HG02938 (cell line): ENCODE measurements around the gene BANP.
"Not testable (repeated sequence)": the region's sequence is repeated elsewhere in the genome, so short reads cannot be mapped to it uniquely, and the experiment has no call there.

ENCODE experiments used
- ATAC-seq: cut with Tn5 transposase; IDR thresholded peaks from one replicate; pipeline ENCODE4 v1.9.1; 2021; ENCODE audit warnings: mild to moderate bottlenecking, moderate library complexity; ENCODE audit not compliant: unreplicated experiment

BANP gene

DNA sequence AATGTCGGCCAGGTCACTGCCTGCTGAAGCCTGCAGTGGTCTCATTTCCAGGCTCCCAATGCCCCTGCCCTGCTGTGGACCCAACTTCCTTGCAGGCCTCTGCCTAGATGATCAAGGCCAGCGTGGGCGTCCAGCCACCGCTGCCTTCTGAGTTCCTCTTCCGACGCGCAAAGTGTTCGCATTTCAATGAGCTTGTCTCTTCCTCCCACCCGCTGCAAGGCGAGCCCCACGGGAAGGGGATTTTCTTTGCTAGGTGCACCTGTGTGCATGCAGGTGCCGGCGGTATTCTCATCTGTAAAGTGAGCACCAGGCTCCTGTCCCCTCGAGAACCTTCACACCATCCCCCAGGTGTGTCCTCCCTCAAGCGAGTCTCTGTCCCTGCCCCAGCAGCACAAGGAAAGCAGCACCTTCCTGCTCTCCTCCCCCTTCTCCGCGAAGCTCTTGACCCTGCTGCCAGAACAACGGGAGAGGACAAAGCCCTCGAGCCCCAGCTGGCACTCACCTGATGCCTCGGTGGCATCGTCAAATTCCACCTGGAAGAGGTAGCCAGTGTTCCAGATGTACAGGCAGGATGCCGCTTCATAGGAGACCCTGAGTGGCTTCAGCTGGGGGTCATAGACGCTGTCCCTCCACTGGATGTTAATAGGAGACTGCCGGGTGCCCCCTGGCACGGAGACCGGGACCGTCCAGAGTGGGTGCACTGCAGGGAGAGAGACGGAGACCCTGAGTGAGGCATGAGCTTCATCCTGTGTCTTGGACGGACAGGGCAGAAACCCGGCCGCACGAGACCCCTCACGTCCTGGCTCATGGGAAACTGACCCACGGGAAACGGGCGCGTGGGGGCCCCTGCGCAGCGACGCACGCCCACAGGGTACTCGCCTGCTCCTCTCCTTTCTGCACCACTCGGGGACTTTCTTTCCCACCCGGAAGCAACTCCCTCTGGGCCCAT is 24.7 kb upstream of the BANP start:
- ATAC-seq = no peak

DNA sequence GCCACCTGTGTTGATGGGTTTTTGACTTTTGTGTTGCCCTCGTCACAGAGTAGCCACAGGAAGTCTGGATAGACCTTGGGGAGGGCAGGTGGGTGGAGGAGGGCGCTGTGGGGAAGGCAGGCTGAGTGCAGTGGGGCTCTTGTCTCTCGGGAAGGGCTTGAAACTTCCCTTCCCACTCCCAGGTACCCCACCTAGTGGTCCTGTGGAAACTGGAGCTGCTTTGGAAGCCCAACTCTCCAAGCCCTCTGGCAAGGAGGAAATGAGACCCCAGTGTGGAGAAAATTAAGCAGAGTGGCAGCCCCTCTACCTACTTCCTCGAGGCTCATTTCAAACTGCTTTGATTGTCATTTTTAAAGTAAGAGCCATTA is 24.1 kb upstream of the BANP start:
- ATAC-seq = no peak

DNA sequence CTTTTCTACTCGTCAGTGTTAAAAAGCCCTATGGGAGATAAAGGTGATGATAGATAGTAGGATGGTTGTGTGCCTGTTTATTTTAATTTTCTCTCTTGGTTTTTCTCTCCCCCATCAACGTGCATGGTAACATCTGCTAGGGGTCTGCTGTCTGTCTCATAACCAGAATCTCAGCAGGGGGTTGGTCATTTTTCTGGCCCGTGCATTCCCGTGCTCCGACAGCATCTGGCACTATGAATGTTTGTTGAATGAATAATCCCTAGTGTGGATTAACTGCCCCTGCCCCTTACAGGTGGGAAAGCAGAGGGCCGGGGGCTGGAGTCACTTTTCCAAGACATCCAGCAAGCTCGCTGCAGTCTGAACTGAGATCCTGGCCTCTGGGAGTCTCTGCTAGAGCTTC is 21.2 kb upstream of the BANP start:
- no peak for ATAC-seq

DNA sequence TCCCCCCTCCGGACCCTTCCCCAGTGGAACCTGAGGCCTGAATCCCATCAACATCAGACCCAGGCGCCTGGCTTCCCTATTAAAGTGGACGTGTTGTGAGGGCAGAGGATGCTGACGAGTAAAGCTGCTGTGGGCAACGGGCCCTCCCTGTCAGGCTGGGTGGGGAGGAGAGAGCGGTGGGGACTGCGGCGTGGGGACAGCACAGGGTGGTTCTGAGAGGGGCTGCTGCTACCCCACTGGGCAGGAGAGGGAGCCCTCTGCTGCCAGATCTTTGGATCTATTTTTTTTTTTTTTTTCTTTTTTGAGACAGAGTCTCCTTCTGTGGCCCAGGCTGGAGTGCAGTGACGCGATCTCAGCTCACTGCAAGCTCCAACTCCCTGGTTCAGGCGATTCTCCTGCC is 20.8 kb upstream of the BANP start:
- no peak for ATAC-seq

DNA sequence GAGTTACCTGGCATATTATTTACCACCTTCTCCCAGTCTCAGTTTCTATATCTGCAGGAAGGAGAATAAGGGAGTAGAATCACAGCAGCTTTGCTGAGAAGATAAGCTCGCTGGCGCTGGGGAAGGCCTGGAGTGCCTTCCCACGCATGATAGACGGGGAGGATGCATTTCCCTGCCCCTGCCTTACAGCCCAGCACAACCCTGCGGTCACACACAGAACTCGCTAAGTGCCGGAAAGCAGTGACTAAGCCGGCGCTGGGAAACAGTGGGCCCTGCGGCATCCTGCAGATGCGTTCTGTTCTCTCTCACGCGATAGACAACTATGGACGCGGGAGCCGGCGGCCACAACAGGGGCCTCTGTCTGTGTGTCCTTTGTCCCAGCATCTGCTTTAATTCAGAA is 19.7 kb upstream of the BANP start:
- ATAC-seq = no peak

DNA sequence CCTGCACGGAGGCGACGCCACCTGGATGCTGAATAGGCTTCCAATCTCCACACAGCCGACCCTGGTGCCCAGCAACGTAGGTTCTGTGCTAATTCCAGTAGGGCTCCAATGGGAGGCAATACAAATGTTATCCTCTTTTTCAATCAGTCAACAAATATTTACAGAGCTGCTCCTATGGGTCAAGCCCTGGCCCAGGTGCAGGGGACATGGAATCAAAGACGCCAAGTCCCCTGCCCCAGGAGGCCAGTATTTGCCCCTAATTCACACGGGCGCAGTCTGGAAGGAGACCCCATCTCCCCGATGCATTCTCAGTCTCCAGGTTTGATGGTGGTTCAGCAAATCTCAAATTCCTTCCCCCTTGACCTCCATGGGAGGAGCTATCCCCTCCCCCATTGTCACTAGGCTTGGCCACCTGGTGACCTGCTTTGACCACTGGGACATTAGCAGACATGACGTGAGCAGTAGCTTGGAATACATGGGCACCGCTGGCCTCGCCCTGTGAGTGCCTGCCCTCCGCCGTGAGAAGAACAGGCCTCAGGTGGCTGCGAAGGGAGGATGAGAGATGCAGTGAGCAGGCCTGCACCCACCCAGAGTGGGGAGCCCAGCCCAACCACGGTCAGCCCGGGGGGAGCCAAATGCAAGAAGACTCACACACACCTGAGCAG is 18.6 kb upstream of the BANP start:
- ATAC-seq = not testable (repeated sequence)

DNA sequence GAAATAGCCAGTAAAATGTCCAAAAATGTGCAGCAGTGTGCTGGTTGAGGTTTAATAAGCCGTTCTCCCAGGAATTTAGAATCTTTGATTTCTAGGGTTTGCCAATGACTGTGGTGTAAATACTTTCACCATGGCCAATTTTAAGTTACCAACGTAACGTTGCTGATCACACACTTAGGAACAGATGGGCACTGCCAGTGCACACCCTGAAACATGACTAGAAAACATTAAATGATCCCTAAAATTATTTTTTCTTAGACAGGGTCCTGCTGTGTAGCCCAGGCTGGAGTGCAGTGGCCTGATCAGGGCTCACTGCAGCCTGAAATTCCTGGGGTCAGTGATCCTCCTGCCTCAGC is 18.1 kb upstream of the BANP start:
- no peak for ATAC-seq

DNA sequence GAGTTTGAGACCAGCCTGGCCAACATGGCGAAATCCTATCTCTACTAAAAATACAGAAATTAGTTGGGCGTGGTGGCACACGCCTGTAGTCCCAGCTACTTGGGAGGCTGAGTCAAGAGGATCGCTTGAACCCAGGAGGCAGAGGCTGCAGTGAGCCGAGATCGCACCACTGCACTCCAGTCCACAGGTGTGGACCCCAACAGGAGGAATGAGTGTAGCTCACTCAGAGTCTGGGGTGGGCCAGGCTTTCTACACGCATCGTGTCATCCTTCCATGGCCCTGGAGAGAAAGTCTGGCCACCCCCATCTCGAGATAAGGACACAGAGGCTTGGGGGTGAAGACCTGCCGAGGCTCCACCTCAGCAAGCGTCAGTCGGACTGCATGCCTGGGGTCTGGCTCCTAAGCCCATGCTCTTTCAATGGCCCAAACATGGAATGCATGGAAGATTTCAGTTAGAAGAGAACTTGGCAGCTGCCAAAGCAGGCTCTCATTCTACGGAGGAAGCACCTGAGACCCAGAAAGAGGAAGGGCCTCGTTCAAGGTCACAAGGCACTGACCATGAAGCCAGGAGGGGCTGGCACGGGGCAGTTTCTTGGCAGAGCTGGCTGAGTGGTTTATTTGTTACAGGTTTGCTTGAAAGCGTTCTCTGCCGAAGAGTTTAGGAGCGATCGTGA is 16.3 kb upstream of the BANP start:
- not testable (repeated sequence) for ATAC-seq

DNA sequence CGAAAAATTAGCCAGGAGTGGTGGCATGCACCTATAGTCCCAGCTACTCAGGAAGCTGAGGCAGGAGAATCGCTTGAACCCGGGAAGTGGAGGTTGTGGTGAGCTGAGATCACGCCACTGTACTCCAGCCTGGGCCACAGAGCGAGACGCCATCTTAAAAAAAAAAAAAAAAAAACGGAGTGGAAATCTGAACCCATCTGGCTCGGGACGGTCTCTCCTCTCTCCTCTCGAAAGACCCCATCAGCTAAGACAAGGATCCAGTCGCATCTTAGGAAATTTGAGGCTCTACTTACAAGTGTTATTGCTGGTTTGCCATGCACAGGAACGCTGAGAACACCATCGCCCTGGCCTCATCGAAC is 15.2 kb upstream of the BANP start:
- ATAC-seq = not testable (repeated sequence)

DNA sequence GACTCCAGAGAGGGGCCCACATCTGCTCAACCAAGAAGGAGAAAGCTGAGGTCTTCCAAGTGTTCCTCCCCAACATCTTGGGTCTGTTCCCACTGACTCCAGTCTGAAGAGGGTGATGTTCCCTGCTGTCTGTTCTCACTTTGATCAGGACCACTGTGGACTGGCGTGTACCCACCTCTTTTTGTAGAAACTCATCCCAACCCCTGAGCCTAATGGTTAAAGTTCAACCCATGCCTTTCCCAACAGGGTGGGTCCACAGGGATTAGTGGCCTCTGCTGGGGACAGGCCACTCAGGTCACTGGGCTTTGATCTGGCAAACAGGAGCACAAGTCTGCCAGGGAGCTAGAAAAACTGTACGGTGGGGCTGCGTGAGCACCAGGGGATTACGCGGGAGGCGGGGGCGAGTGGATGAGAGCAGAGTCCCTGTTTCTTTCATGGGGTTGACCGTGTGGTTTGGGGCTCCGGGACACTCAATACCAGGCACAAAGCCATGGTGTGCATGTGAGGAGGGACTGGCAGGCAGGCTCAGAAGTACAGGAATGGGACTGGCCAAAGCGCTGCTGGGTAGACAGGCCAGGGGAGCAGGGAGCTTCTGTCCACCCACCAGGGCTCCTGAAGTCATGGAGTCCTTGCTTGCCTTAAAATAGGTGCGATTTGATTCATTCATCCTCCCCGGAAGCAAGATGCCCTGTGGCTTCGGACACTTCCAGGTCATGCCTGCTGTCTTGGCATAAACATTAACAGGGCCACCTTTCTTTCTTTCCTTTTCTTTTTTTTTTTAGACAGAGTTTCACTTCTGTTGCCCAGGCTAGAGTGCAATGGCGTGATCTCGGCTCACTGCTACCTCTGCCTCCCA is 14.6 kb upstream of the BANP start, which contains the start of gene CA5A:
Gene CA5A (minus strand): TSS at position 155 of the 856 bp plus-strand sequence. CDS start 79 bp downstream, at position 76.
- no peak for ATAC-seq

DNA sequence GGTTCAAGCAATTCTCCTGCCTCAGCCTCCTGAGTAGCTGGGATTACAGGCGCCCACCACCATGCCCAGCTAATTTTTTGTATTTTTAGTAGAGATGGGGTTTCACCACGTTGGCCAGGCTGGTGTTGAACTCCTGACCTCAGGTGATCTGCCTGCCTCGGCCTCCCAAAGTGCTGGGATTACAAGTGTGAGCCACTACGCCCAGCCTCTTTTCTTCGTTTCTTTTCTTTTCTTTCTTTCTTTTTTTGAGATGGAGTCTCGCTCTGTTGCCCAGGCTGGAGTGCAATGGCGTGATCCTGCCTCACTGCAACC is 14.0 kb upstream of the BANP start:
- not testable (repeated sequence) for ATAC-seq

DNA sequence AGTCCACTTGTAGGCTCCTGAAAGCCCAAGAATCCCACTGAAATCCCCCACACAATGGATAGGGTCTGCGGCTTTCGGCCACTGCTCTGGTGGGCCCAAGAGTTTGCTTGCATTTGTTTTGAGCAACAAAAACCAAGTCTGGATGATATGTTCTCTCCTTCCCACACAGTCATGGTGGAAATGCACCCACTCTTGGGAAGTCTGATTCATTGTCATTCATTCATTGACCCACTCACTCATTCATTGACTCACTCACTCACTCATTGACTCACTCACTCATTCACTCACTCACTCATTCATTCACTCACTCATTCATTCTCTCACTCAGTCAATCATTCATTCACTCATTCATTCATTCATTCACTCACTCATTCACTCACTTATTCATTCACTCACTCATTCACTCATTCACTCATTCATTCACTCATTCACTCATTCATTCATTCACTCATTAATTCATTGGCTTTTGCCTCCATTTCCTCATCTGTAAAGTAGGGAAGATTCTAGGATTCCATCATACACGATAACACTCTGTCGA is 12.8 kb upstream of the BANP start:
- ATAC-seq = no peak

DNA sequence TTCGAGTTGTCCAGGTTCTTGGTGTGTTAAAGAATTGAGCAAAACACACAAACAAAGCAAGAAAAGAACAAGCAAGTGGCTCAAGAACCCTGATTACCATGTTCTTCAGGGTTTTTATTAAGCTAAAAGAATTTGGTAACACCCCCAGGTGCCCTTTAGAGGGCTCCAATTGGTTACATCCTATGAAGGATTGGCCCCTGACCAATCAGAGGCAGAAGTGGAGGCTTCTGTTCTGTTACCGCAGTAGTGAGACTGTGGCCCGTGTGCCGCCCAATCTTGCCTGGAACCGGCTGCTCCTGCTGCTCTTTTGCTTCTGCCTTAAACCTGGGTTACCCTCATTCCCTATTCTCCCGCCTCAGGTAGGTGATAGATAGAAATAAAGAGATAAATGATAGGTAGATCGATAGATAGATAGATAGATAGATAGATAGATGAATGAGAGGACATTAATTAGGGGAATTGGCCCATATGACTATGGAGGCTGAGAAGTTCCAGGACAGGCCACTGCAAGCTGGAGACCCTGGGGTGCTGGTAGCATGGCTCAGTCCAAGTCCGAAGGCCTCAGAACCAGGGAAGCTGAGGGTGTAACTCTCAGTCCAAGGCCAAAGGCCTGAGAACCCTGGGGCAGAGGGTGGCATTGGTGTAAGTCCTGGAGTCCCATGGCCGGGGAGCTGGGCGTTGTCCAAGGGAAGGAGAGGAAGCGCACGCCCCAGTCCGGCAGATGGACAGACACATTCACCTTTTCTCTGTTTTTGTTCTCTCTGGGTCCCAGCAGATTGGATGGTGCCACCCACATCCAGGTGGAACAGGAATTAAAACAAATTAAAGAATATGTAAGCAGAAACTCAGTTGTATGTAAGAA is 11.4 kb upstream of the BANP start:
- no peak for ATAC-seq

DNA sequence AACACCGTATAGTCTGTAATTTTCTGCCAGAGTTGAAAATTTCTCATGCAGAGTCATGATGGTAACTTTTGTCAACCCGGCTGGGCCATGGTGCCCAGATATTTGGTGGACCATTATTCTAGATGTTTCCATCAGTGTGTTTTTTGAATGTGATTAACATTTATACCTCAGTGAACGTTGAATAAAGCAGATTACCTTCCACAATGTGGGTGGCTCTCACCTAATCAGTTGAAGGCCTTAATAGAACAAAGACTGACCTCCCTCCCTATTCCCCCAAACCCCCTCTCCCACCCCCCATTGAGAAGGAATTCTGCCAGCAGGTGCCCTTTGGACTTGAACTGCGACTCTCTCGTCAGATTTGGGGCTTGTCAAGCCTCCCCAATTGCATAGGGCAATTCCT is 8.6 kb upstream of the BANP start:
- no peak for ATAC-seq

DNA sequence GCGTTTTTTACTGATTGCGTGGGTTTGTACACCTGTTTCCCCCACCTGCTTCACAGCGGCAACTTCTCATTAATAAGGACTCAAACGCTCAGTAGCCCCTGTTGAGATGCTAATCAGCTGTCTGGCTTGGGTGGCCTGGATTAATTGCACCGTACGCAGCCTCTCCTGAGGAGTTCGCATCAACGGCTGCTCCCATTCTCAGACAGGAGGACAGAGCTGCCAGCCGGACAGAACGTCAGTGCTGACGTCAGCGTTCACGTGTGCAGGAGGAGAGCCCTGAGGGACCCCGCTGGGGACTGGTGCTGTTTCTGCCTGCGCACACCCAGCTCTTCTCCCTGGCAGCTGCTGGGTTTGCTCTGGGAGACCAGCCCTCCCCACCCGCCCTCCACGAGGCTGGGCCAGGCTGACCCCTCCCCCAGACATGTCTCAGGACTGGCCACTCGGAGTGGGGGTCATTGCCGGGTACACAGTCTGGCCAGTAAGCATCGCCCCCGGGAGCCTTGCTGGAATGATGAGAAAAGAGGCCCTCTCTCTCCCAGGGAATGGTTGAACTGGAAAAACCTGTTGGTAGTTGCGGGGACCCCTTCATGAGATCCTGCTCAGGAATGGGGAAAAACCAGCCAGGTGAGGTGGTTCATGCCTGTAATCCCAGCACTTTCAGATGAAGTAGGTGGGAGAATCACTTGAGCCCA is 5.7 kb upstream of the BANP start:
- no peak for ATAC-seq

DNA sequence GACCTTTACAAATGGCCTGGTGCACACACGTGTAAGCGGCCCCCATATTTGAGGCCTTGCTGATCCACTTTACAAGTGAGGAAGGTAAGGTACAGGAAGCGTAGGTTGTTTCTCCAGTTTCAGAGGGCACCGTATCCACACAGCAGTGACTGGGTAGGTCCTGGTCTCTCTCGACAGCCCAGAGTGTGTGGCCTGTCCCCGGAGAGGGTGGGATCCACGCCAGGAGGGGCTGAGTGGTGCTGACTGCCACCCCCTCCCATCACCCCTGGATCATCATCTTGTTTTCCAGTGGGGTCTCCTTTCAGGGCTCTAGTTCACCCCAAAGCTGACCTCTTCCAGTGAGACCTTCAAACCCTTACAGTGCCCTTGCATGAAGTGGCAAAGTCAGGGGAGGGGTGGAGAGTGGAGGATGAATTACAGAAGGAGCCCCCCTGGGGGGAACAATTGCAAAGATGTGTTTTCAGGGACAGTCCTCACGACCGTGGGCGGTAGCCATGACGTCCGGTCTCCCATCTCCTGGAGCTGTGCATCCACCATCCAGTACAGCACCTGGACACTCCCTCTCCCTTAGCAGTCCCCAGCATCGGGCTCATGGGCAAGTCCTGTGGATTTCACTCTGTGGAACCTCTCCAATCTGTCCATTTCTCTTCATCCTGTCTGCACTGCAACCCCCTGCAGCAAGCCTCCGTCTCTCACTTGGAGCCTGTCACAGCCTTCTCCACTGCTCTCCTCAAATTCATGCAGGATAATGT is 4.5 kb upstream of the BANP start:
- ATAC-seq = no peak

DNA sequence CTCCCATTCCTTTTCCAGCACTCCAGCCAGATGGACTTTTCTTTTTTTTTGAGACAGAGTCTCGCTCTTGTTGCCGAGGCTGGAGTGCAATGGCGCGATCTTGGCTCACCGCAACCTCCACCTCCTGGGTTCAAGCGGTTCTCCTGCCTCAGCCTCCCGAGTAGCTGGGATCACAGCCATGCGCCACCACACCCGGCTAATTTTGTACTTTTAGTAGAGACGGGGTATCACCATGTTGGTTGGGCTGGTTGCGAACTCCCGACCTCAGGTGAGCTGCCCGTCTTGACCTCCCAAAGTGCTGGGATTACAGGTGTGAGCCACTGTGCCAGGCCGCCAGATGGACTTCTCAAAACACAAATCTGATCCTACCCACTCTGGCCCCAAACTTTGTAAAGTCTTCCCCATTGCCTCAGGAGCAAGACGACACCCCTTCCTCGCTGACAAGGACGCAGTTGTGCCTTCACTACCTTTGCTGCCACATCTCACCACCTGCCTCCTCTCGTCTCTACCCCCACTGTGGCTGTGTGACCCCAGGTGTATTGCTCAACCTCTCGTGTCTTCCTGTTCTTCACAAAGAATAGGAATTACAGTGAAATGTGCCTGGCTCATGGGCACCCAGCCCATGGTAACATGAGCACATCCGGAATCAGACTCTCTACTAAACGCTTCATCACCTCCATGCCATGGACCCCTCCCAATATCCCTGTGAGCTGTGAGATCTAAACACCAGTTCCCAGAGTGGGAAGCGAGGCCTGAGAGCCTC is 3.7 kb upstream of the BANP start:
- ATAC-seq = no peak

DNA sequence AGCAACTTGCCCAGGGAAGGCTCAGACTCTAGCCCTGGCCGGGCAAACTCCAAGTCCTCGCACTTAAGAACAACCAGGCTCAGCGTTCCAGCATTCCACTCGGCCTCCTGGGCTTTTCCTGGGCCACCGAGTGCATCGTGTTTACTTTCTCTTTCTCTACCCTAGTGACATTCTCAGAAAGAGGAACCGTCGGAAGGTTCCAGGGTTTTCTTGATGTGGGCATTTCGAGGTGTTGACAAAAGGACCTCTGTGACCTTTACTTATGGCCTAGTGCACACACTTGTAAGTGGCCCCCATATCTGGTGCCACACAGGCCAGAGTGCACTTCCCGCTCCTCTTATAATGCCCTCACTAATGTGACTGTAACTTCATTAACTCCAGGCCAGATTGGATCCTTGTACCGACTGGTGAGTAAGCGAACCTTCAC is 3.1 kb upstream of the BANP start:
- ATAC-seq = no peak
